K562 (cell line): ENCODE data around the gene LYVE1. TPM values are rescaled to one million over a fixed set of nuclear protein-coding genes. Genes with fewer than 3 reads are reported as not detected.

Experiments used
- ESRRA ChIP-seq: fragments of 450-650 bp; IDR thresholded peaks from 2 replicates; pipeline ENCODE4 v1.6.1; 2014; ENCODE audit warnings: low read depth, mild to moderate bottlenecking, moderate library complexity, borderline replicate concordance
- EZH2 ChIP-seq: IDR thresholded peaks from 2 replicates; pipeline ENCODE4 v1.6.1; 2012; ENCODE audit warnings: low read depth, mild to moderate bottlenecking, inconsistent platforms, low read length, borderline replicate concordance
- FOSL1 ChIP-seq: fragments of 200-800 bp; sonication (Bioruptor generic); conservative IDR thresholded peaks from 2 replicates; pipeline ENCODE4 v1.6.1; 2016; ENCODE audit warnings: missing genetic modification characterization, missing compliant biosample characterization
- HMGN3 ChIP-seq: IDR thresholded peaks from 2 replicates; pipeline ENCODE4 v1.6.1; 2011; ENCODE audit warnings: borderline replicate concordance, low read depth, mild to moderate bottlenecking, mixed read lengths, low read length; ENCODE audit not compliant: insufficient read length; ENCODE audit errors: extremely low read depth
- KDM1A ChIP-seq, 2 experiments: fragments of 450-650 bp; IDR thresholded peaks; 2 replicates each; pipeline ENCODE4 v1.6.1; 2016; ENCODE audit warnings: mild to moderate bottlenecking in 2 of 2
- TAF1 ChIP-seq: IDR thresholded peaks from 2 replicates; pipeline ENCODE4 v1.6.1; 2011; ENCODE audit warnings: mild to moderate bottlenecking, low read length, moderate library complexity; ENCODE audit not compliant: insufficient read depth, control insufficient read depth, severe bottlenecking; ENCODE audit errors: extremely low read depth
- ZNF124 ChIP-seq: sonication (generic); formaldehyde crosslinking; IDR thresholded peaks from 2 replicates; pipeline ENCODE4 v1.8.1; 2022; ENCODE audit warnings: missing genetic modification reagents
- ZNF766 ChIP-seq: fragments of 200-800 bp; sonication (Bioruptor generic); conservative IDR thresholded peaks from 2 replicates; pipeline ENCODE4 v1.6.1; 2016; ENCODE audit warnings: missing genetic modification characterization, missing compliant biosample characterization
- ZSCAN29 ChIP-seq: fragments of 450-650 bp; IDR thresholded peaks from 2 replicates; pipeline ENCODE4 v1.6.1; 2017
- polyA plus RNA-seq, 8 experiments: library from polyadenylated mRNA; depleted of rRNA in 4 of 8; stranded (reverse) in 5 of 8; unstranded in 3 of 8; fragments of >200 nt; fragmentation: Nextera tagmentation in 2 of 8; fragmentation: Illumina TruSeq in 1 of 8; extraction: Ambion mirVana in 2 of 8; extraction: Trizol in 1 of 8; gene quantifications; 2 replicates each; pipeline versions ENCODE4 v1.2.1 to v1.2.3, GENCODE V29; 2011 to 2014; ENCODE audit warnings: inconsistent platforms in 1 of 8, missing spikeins in 1 of 8
- total RNA-seq, 7 experiments: library from RNA; depleted of rRNA in 6 of 7; stranded (reverse); fragments of >200 nt in 6 of 7; fragmentation: Illumina TruSeq in 2 of 7; extraction: Trizol in 2 of 7; gene quantifications; 2 replicates each; pipeline versions ENCODE4 v1.2.1 to v1.2.3, GENCODE V29; 2011 to 2021; ENCODE audit warnings: low replicate concordance in 1 of 7
- TF ChIP-seq, protein P1 (sequence below): fragments of 250-450 bp; sonication (Bioruptor Pico); IDR thresholded peaks from 2 replicates; pipeline ENCODE4 v1.8.0; 2021; ENCODE audit warnings: moderate library complexity, mild to moderate bottlenecking, inconsistent platforms
- TF ChIP-seq, protein P2 (sequence below): fragments of 450-650 bp; formaldehyde crosslinking; IDR thresholded peaks from 2 replicates; pipeline ENCODE4 v1.4.0; 2020; ENCODE audit warnings: mild to moderate bottlenecking, moderate library complexity

Gene LYVE1
- total and polyA plus RNA-seq, 9 of the 15 experiments (the other 6 are each of a cell fraction or from before 2014, with no cell fraction given) = 0.06 to 1.1 (median 0.14) TPM; not detected in 1

DNA sequence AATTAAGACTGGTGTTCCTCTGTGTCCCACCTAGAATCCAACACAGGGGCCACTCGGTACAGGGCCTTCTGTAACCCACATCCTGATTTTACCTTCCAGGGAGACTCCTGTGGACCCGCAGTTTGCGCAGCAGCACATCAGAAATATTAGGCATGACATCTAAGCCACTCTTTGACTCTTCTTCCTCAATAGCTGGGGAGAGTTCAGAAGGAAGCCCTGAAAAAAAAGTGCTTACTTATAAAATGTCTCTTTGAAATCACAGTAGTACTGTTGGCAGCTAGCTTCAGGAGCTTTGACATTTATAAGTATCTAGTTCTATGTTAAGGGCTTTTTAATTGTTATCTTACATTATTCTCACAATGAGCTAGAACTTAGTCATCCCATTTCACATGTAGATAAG, 41.2 kb upstream of the LYVE1 start (continued):
- 0 out of 2 replicates have a peak, but pooled peaks have one; percentile 47 for TF ChIP-seq FOSL1 (tag)
- 0 out of 4 replicates have a peak, but pooled peaks of 1 of the 2 experiments have one; percentile 21 for TF ChIP-seq KDM1A (IDR thresholded peaks at IDR 0.05)
- TF ChIP-seq ZSCAN29 = no peak
- TF ChIP-seq, protein P1, sequence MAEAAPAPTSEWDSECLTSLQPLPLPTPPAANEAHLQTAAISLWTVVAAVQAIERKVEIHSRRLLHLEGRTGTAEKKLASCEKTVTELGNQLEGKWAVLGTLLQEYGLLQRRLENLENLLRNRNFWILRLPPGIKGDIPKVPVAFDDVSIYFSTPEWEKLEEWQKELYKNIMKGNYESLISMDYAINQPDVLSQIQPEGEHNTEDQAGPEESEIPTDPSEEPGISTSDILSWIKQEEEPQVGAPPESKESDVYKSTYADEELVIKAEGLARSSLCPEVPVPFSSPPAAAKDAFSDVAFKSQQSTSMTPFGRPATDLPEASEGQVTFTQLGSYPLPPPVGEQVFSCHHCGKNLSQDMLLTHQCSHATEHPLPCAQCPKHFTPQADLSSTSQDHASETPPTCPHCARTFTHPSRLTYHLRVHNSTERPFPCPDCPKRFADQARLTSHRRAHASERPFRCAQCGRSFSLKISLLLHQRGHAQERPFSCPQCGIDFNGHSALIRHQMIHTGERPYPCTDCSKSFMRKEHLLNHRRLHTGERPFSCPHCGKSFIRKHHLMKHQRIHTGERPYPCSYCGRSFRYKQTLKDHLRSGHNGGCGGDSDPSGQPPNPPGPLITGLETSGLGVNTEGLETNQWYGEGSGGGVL (CRISPR knock-in tag) = no peak
- no peak for TF ChIP-seq ZNF124
- TF ChIP-seq TAF1 = no peak
- TF ChIP-seq ESRRA = peak; percentile 82; the same call in 1 of the 2 replicates
- TF ChIP-seq, protein P2, sequence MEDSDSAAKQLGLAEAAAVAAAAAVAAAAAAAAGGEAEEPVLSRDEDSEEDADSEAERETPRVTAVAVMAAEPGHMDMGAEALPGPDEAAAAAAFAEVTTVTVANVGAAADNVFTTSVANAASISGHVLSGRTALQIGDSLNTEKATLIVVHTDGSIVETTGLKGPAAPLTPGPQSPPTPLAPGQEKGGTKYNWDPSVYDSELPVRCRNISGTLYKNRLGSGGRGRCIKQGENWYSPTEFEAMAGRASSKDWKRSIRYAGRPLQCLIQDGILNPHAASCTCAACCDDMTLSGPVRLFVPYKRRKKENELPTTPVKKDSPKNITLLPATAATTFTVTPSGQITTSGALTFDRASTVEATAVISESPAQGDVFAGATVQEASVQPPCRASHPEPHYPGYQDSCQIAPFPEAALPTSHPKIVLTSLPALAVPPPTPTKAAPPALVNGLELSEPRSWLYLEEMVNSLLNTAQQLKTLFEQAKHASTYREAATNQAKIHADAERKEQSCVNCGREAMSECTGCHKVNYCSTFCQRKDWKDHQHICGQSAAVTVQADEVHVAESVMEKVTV (CRISPR knock-in tag) = no peak
- no peak for TF ChIP-seq EZH2
- TF ChIP-seq ZNF766 = no peak
- no peak for TF ChIP-seq HMGN3
